HG03064 (cell line): ENCODE results near the gene DNAH7.
"Not testable (repeated sequence)": the region's sequence is repeated elsewhere in the genome, so short reads cannot be mapped to it uniquely, and the experiment has no call there.

Source experiments
- ATAC-seq: cut with Tn5 transposase; IDR thresholded peaks from one replicate; pipeline ENCODE4 v1.9.1; 2021; ENCODE audit warnings: low read depth; ENCODE audit not compliant: unreplicated experiment

The DNAH7 gene

DNA sequence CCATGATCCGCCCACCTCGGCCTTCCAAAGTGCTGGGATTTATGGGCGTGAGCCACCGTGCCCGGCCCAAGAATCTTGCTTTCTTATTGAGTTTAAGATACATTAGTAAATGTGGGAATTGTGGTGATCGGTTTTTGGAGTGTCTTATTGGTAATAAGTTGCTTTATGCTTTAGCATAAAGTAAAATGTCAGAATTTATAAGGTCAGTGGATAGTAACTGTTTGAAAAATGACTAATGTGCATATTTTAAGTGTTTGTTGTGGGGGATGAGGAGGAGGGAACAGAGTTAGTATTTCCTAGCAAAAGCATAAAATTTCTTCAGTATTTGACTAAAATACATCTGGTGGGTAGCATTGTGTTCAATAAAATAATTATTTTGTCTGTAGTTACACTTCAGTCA lies 334.2 kb downstream of the DNAH7 start:
- no peak for ATAC-seq

DNA sequence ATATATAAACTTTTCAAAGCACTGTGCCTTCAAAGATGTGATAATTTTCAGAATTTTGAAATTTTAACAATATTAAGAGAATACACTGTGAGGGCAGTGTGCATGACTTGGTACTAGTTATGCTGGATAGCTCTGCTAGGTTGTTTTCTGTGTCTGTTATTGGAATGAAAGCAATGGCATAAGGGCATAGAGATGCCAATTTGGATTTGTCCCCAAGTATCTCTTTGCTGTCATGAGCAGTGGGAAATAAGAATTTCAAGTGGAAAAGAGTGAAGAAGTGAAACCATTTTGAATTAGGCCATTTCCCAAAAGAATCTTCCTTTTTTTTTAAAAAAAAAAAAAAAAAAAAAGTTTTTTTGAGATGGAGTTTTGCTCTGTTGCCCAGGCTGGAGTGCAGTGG lies 334.8 kb downstream of the DNAH7 start:
- no peak for ATAC-seq

DNA sequence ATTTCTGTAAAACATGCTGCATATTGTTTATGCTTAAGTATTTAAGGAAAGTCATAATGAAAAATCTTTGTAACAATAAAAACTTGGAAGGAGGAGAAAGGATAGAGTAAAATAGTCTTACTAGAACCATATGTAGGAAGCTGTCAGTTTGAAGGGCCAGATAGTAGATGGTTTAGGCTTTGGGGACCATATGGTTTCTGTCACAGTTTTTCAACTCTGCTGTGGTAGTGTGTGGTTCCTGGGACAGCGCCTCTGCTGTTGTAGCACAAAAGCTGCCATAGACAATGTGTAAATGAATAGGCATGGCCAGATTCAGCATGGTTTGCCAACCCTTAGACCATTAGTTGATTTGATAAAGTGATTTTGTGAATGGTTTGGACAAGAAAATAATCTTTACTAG lies 336.1 kb downstream of the DNAH7 start:
- ATAC-seq, result no peak

DNA sequence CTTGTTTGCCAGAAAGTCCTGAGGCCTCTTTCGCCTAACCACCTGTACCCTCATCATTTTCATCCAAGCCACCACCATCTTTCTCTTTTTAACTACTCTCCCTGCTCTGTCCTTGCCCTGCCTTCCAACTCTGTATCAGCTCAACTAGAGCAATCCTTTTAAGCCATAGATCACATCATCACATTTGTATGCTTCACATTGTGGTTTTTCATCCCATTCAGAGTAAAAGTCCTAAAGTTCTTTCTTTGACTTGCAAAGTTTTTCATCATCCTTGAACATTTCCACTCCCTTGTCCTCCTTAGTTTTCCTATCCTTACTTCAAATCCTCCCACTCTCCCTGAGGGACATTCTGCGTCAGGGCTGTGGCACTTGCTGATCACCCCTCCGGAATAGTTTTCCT lies 337.7 kb downstream of the DNAH7 start:
- no peak for ATAC-seq

DNA sequence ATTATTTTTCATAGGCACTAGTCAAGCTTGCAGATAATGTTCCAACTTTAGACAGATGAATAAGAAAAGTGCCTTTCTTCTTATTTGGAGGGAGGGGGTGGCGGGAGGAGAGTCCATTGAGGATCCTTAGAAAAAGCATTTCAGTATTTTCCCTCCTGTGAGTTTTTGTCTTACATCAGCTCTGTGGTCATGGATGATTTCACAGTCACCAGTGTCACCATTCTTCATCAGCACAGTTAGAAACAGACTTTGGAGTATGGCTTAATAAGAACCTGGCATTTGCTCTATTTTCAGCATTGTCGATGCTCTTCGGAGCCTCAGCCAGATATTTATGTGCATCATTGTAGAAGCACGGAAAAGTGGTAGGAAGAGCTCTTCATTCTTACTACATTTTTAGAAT lies 341.5 kb downstream of the DNAH7 start:
- ATAC-seq, result no peak

DNA sequence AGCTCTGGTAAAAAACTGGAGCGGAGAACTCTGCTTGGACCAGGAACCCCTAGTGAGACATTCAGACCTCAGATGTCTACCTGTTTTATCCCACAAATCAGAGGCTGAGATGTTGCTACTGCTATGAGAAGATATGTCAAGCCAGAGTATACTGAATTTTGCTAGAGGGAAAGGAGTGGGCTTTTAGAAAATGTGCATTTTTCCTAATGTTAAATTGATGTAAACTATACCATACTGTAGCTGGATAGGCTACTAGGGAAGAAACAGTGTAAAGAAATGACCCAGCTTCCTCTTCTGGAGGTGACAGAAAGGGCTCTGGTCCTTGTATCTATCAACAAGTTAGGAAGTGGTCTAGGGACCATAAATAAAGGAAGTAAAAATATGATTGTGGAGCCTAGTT lies 346.6 kb downstream of the DNAH7 start:
- ATAC-seq, result no peak

DNA sequence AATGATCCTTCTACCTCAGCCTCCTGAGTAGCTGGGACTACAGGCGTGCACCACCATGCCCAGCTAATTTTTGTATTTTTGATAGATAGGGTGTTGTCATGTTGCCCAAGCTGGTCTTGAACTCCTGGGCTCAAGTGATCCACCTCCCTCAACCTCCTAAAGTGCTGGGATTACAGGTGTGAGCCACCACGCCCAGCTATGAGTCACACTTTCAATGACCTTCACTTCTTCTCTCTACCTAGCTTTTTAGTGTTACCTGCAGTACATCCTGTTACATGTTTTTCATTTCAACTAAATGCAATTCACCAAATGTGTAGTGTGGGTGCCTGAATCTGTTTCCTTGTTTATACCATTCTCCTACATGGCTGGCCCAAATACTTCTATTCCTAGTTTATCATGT lies 347.6 kb downstream of the DNAH7 start:
- no peak for ATAC-seq

DNA sequence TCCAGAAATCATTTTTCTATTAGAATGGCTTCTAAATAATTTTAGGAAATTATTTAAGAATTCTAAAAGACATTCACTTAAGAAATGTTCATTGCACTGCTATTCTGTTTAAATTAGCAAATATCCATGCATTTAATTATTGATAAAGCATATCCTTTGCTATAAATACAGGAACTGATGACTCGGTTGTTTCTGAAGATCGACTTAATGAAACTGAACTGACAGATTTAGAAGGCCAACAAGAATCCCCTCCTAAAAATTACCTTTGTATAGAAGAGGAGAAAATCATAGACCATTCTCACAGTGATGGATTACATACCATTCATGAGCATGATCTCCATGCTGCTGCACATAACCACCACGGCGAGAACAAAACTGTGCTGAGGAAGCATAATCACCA lies 352.2 kb downstream of the DNAH7 start:
- no peak for ATAC-seq

DNA sequence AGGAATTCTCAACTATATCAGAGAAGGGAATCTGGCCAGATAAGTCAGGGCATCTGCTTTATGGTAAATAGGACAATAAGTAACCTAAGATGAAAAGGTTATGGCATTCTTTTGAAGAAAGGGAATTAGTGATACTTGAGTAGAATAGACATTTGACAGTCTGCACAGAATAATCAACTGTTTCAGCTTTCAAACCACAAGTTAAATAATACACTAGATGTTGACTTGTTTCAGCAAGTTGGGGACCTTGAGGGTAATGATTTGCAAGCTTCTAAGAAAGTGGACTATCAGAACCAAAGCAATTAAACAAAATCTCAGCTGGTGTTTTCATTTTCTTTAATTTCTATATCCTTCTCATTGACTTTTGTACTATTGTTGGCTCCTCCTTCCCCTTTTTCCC lies 357.2 kb downstream of the DNAH7 start:
- peak; percentile 80 for ATAC-seq

DNA sequence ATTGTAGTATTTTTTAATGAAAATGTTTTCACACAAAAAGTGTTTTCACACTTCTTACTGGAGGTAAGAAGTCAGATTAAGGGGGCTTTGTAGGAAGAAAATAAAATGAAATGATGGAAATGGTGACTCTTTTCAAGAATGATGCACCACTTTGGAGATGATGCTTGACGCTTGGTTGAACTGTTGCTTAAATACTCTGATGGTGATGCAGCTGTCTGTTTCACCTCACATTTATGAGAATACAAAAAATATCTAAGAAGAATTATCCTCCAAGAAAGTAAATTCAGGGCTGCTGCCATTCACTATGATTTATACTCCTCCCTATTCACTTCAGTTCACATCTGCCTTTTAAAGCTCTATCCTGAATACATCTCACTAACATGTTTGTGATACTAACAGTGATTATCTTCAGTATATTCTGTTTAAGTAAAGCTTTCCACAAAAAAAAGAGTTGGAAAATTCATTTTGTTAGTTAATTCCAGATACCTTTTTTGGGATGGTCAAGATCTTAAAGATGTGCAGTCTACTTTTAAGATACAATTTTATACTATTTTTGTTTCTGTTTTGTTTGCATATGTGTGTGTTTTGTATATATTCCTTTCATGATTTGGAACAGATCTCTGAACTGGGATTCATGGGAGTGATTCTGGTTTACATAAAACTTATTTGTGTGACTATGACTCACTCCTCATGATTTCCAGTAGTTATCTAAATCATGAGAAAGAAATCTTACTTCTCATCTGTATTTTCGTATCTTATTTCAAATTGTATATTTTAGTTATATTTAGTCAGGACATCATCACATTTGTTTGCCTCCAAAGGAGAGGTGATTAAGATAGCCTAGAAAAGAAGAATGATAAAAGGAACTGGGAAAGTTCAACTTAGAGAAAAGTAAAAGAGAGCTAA lies 358.5 kb downstream of the DNAH7 start:
- no peak for ATAC-seq

DNA sequence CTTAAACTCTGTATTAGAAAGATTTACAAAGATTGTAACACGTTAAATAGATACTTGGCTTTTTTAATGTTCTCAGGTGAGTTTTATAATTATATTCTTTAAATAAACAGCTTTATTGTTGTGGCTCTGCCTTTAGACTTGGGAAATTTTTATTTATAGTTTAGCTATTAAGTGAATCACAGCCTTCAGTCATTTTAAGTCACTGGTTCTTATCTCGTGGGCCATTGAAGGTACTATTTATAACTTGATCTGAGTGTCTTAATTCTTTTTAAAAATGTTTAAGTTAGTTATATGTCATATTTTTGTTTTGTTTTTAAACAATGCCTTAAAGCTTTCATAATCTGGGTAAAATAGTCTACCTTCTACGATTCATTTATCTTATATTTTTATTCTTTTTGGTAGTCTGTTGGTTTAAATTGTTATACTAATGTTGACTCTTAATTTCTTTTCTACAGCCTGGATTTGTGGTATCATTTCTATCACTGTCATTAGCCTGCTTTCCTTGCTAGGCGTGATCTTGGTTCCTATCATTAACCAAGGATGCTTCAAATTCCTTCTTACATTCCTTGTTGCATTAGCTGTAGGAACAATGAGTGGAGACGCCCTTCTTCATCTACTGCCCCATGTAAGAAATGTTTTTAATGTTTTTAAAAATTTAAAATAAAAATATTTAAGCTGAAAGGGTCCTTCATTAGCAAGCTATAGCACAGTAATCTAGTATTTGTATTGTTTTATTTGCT lies 362.3 kb downstream of the DNAH7 start:
- no peak for ATAC-seq

DNA sequence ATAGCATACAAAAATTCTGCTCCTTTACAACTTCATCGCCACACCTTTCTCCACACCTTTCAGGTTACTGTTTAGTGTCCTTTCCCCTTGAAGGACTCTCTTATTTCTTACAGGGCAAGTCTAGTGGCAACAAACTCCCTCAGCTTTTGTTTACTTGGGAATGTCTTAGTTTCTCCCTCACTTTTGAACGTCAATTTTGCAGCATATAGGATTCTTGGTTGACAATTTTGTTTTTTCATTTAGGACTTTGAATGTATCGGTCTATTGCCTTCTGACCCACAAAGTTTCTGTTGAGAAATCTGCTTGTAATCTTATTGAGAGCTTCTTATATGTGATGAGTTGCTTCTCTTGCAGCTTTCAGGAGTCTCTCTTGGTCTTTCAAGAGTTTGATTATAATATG lies 368.2 kb downstream of the DNAH7 start:
- no peak for ATAC-seq

DNA sequence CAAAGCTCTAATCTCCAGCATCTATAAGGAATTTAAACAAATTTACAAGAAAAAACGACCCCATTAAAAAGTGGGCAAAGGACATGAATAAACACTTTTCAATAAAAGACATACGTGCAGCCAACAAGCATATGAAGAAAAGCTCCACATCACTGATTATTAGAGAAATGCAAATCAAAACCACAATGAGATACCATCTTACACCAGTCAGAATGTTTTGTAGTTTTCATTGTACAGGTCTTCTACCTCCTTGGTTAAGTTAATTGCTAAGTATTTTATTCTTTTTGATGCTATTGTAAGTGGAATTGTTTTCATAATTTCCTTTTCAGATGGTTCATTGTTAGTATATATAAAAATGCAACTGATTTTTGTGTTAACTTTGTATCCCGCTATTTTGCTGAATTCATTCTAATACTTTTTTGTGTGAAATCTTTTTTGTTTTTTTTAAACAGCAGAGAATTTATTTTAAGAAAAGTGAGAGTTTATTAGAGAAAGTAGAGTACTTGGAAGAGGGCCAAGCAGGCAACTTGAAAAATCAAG lies 370.9 kb downstream of the DNAH7 start:
- ATAC-seq, result no peak

DNA sequence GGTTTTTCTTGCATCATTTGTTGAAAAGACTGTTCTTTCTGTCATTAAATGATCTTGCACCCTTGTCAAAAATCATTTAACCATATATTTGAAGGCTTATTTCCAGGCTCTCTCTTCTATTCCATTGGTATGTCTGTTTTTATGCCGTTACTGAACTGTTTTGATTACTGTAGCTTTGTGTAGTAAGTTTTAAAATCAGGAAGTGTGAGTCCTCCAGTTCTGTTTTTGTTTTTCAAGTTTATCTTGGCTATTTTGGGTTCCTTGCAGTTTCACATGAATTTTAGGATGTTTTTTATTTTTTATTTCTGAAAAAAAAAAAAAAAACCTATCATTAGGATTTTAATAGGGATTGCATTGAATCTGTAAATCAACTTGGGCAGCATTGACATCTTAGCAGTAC lies 372.6 kb downstream of the DNAH7 start:
- ATAC-seq, result no peak

DNA sequence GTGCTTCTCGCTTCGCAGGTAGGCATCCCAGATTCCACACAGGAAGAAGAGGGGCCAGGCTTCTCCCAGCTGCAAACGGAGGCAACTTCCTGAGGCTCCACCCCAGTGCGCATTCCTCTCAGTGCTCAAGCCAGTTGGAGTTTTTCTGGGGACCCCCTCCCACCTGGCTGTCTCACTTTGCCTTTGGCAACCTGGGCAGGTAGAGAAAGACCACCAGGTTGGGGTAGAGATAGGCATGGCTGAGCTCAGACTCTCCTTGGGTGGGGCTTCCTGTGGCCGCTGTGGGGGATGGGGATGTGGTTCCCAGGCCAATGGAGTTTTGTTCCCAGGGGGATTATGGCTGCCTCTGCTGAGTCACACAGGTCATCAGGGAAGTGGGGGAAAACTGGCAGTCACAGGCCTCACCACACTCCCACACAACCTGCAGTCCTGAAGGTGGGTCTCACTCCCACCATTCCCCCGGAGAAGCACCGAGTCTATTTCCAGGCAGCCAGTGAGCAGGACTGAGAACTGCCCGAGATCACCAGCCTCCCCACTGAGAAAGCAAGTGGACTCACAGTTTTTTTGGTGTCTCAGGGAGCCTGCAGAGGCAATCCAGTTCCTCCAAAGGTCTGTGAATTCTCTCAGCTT lies 373.5 kb downstream of the DNAH7 start:
- no peak for ATAC-seq

DNA sequence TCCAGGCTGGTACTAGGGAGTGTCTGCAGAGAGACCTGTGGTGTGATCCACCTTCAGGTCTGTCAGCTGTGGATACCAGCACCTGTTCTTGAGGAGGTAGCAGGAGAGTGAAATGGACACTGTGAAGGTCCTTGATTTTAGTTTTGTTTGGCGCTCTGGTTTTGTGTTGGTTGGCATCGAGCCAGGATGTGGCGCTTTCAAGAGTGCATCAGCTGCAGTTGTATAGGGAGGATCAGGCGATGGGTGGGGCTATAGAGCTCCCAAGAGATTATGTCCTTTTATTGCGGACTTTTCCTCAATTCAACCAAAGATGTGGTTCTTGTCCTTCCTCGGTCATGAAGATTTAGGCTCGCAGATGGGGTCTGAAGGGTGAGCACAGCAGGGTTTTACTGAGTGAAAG lies 374.1 kb downstream of the DNAH7 start:
- ATAC-seq, result no peak

DNA sequence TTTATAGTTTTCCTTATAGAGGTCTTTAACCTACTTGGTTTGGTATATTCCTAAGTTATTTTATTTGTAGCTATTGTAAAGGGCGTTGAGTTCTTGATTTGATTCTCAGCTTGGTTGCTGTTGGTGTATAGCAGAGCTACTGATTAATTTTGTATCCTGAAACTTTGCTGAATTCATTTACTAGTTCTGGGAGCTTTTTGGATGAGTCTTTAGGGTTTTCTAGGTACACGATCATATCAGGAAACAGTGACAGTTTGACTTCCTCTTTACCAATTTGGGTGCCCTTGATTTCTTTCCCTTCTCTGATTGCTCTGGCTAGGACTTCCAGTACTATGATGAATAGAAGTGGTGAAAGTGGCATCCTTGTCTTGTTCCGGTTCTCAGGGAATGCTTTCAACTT lies 376.1 kb downstream of the DNAH7 start:
- ATAC-seq, result not testable (repeated sequence)
